GM21529 (cell line): Measurements from ENCODE around the gene TP73.

Experiments
- ATAC-seq: cut with Tn5 transposase; IDR thresholded peaks from one replicate; pipeline ENCODE4 v1.9.1; 2021; ENCODE audit not compliant: unreplicated experiment

TP73 gene

GRCh38 chr1:3776231-3776961 lies 124.1 kb downstream of the TP73 start:
- no peak for ATAC-seq

GRCh38 chr1:3777078-3777547 lies 124.8 kb downstream of the TP73 start:
- no peak for ATAC-seq

- ATAC-seq = no peak
Observed at GRCh38 chr1:3777647-3778589, 125.6 kb downstream of the TP73 start.

- ATAC-seq = no peak
Observed at GRCh38 chr1:3778590-3779264, 126.4 kb downstream of the TP73 start.

- no peak for ATAC-seq
Observed at GRCh38 chr1:3779265-3779911, 127.1 kb downstream of the TP73 start.

- no peak for ATAC-seq
Observed at GRCh38 chr1:3779912-3780416, 127.6 kb downstream of the TP73 start.

- no peak for ATAC-seq
Observed at GRCh38 chr1:3780901-3781300, 128.6 kb downstream of the TP73 start.

- ATAC-seq = no peak
Observed at GRCh38 chr1:3783651-3784474, 131.5 kb downstream of the TP73 start.

- no peak for ATAC-seq
Observed at GRCh38 chr1:3785045-3785444, 132.7 kb downstream of the TP73 start.

- ATAC-seq = no peak
Observed at GRCh38 chr1:3785456-3786157, 133.3 kb downstream of the TP73 start.
